H1 (cell line): ENCODE data around the gene ACTR1A. TPM values are rescaled to one million over a fixed set of nuclear protein-coding genes. Genes with fewer than 3 reads are reported as not detected.
A peak's percentile ranks its signal among the peaks of the same experiment; 100 is the strongest.

Source experiments
- CTCF ChIA-PET: fragments of 300-600 bp; sonication (Branson Sonifier 250); formaldehyde crosslinking; loops from one replicate; lab custom pipeline; 2021; ENCODE audit not compliant: partially characterized antibody; lab: Charles Lee
- POLR2A ChIA-PET: fragments of 300-600 bp; sonication (Branson Sonifier 250); formaldehyde crosslinking; loops from one replicate; lab custom pipeline; 2021; ENCODE audit warnings: inconsistent platforms; ENCODE audit not compliant: partially characterized antibody; lab: Charles Lee
- DNase-seq, 2 experiments: peaks; one replicate each; pipeline versions ENCODE4 v3.0.0 to v3.0.0-alpha.2; 2010 to 2022; ENCODE audit warnings: low spot score in 2 of 2, low read depth in 1 of 2, mixed read lengths in 1 of 2
- FAIRE-seq: peaks from 2 replicates; lab custom pipeline; 2011; peaks lifted over from hg19 to GRCh38; lab: Jason Lieb, UNC
- H2AFZ ChIP-seq: 2 replicates; pipeline ENCODE4 v1.8.1; 2012; ENCODE audit warnings: low read length, inconsistent platforms
- H2AK5ac ChIP-seq: 2 replicates; pipeline ENCODE4 v1.6.1; 2013; ENCODE audit warnings: low read depth, low read length
- H2BK120ac ChIP-seq: replicated peaks from 2 replicates; pipeline ENCODE3; 2013; ENCODE audit warnings: low read depth, low read length, inconsistent platforms
- H2BK12ac ChIP-seq: 2 replicates; pipeline ENCODE4 v1.6.1; 2013; ENCODE audit warnings: low read depth, low read length
- H2BK15ac ChIP-seq: 2 replicates; pipeline ENCODE4 v1.6.1; 2013; ENCODE audit warnings: low read length
- H2BK20ac ChIP-seq: 2 replicates; pipeline ENCODE4 v1.6.1; 2013; ENCODE audit warnings: low read length
- H2BK5ac ChIP-seq: 2 replicates; pipeline ENCODE4 v1.6.1; 2013; ENCODE audit warnings: low read depth, low read length
- H3K14ac ChIP-seq: 2 replicates; pipeline ENCODE4 v1.6.1; 2013; ENCODE audit warnings: inconsistent platforms; ENCODE audit not compliant: insufficient read length
- H3K18ac ChIP-seq: 2 replicates; pipeline ENCODE4 v1.6.1; 2013; ENCODE audit warnings: low read length; ENCODE audit errors: extremely low read depth
- H3K23ac ChIP-seq: 2 replicates; pipeline ENCODE4 v1.6.1; 2013; ENCODE audit warnings: inconsistent platforms; ENCODE audit not compliant: insufficient read length
- H3K23me2 ChIP-seq: 2 replicates; pipeline ENCODE4 v1.6.1; 2013; ENCODE audit warnings: low read depth, low read length
- H3K27ac ChIP-seq: 2 replicates; pipeline ENCODE4 v1.6.1; 2011; ENCODE audit warnings: low read depth, low read length, inconsistent platforms
- H3K27me3 ChIP-seq, 4 experiments: replicated peaks in 1 of 4; 1 replicate in 1 of 4; 2 replicates in 3 of 4; pipeline versions ENCODE4 v1.6.1 to v1.8.1; 2011 to 2013; ENCODE audit warnings: low read length in 3 of 4, mild to moderate bottlenecking in 3 of 4, inconsistent platforms in 2 of 4, mixed read lengths in 2 of 4, moderate library complexity in 1 of 4; ENCODE audit not compliant: control insufficient read depth in 3 of 4, insufficient read depth in 3 of 4; ENCODE audit errors: extremely low read depth in 1 of 4
- H3K36me3 ChIP-seq, 4 experiments: 2 replicates each; pipeline versions ENCODE4 v1.6.1 to v1.8.1; 2011 to 2013; ENCODE audit warnings: mild to moderate bottlenecking in 4 of 4, low read length in 3 of 4, moderate library complexity in 2 of 4, control low read depth in 1 of 4, inconsistent platforms in 1 of 4; ENCODE audit not compliant: insufficient read depth in 4 of 4, control insufficient read depth in 2 of 4
- H3K4ac ChIP-seq: replicated peaks from 2 replicates; pipeline ENCODE3; 2013; ENCODE audit warnings: low read length, low read depth, mixed read lengths, inconsistent platforms; ENCODE audit not compliant: insufficient read length
- H3K4me1 ChIP-seq, 4 experiments: replicated peaks in 1 of 4; 1 replicate in 1 of 4; 2 replicates in 3 of 4; pipeline versions ENCODE4 v1.6.1 to v1.8.1; 2011 to 2013; ENCODE audit warnings: low read length in 3 of 4, inconsistent platforms in 2 of 4, mixed read lengths in 1 of 4; ENCODE audit not compliant: insufficient read depth in 4 of 4, control insufficient read depth in 3 of 4
- H3K4me2 ChIP-seq, 2 experiments: 2 replicates each; pipeline versions ENCODE4 v1.6.1 to v1.8.1; 2011 to 2013; ENCODE audit warnings: low read depth in 2 of 2, low read length in 2 of 2, control low read depth in 1 of 2, inconsistent platforms in 1 of 2, mild to moderate bottlenecking in 1 of 2; ENCODE audit not compliant: insufficient read depth in 1 of 2
- H3K4me3 ChIP-seq, 4 experiments: fragments of 200-600, 300-600 bp in 1 of 4; sonication (generic), shearing (Covaris generic), sonication (Bioruptor Twin) in 1 of 4; 2 replicates each; pipeline versions ENCODE4 v1.5.1 to v1.8.1; 2011 to 2016; ENCODE audit warnings: low read length in 4 of 4, low read depth in 3 of 4, control low read depth in 2 of 4, inconsistent platforms in 2 of 4, mild to moderate bottlenecking in 2 of 4, mixed read lengths in 1 of 4, moderate library complexity in 1 of 4; ENCODE audit not compliant: insufficient read depth in 2 of 4; ENCODE audit errors: extremely low read depth in 1 of 4
- H3K56ac ChIP-seq: replicated peaks from 2 replicates; pipeline ENCODE3; 2013; ENCODE audit warnings: low read depth, mild to moderate bottlenecking, mixed read lengths, low read length, inconsistent platforms; ENCODE audit not compliant: insufficient read length
- H3K79me1 ChIP-seq: 2 replicates; pipeline ENCODE4 v1.6.1; 2013; ENCODE audit warnings: low read depth, low read length, control low read depth
- H3K79me2 ChIP-seq, 2 experiments: 2 replicates each; pipeline versions ENCODE4 v1.6.1 to v1.8.1; 2012 to 2013; ENCODE audit warnings: low read length in 2 of 2, mild to moderate bottlenecking in 2 of 2, inconsistent platforms in 1 of 2; ENCODE audit not compliant: insufficient read depth in 2 of 2, control insufficient read depth in 1 of 2
- H3K9ac ChIP-seq, 4 experiments: replicated peaks in 1 of 4; 1 replicate in 1 of 4; 2 replicates in 3 of 4; pipeline versions ENCODE4 v1.6.1 to v1.8.1; 2011 to 2013; ENCODE audit warnings: low read depth in 3 of 4, low read length in 3 of 4, control low read depth in 2 of 4, mild to moderate bottlenecking in 2 of 4, moderate library complexity in 2 of 4, inconsistent platforms in 1 of 4; ENCODE audit errors: extremely low read depth in 1 of 4
- H3K9me3 ChIP-seq, 2 experiments: 2 replicates each; pipeline versions ENCODE4 v1.6.1 to v1.8.1; 2012 to 2013; ENCODE audit warnings: mild to moderate bottlenecking in 2 of 2, moderate library complexity in 2 of 2, control low read depth in 1 of 2, inconsistent platforms in 1 of 2, low read depth in 1 of 2, low read length in 1 of 2, mixed read lengths in 1 of 2; ENCODE audit not compliant: insufficient read depth in 2 of 2
- H4K20me1 ChIP-seq, 2 experiments: replicated peaks in 1 of 2; 2 replicates each; pipeline versions ENCODE3 to v1.8.1; 2011 to 2013; ENCODE audit warnings: inconsistent platforms in 2 of 2, low read length in 2 of 2, mild to moderate bottlenecking in 1 of 2; ENCODE audit not compliant: insufficient read depth in 2 of 2, control insufficient read depth in 1 of 2
- H4K5ac ChIP-seq: 2 replicates; pipeline ENCODE4 v1.6.1; 2013; ENCODE audit warnings: low read length, low read depth, mixed read lengths, inconsistent platforms; ENCODE audit not compliant: insufficient read length
- H4K8ac ChIP-seq: 2 replicates; pipeline ENCODE4 v1.8.0; 2013; ENCODE audit warnings: mild to moderate bottlenecking, moderate library complexity, low read length, inconsistent platforms; ENCODE audit not compliant: insufficient read depth; ENCODE audit errors: extremely low read depth
- H4K91ac ChIP-seq: replicated peaks from 2 replicates; pipeline ENCODE3; 2013; ENCODE audit warnings: low read length, mixed read lengths, inconsistent platforms; ENCODE audit not compliant: insufficient read length
- BCL11A ChIP-seq, 2 experiments: IDR thresholded peaks; one replicate each; pipeline ENCODE4 v1.6.1; 2011; ENCODE audit warnings: low read depth in 2 of 2, low read length in 2 of 2, mild to moderate bottlenecking in 2 of 2
- BRCA1 ChIP-seq: IDR thresholded peaks from 2 replicates; pipeline ENCODE4 v1.6.1; 2012; ENCODE audit warnings: low read depth, low read length, improper control_type of control experiment
- EP300 ChIP-seq, 2 experiments: IDR thresholded peaks; 1 replicate in 1 of 2; 2 replicates in 1 of 2; pipeline ENCODE4 v1.6.1; 2011 to 2012; ENCODE audit warnings: low read depth in 2 of 2, low read length in 2 of 2, mild to moderate bottlenecking in 2 of 2, borderline replicate concordance in 1 of 2, inconsistent platforms in 1 of 2, moderate library complexity in 1 of 2
- EZH2 ChIP-seq: fragments of 200-600 bp; sonication (generic); IDR thresholded peaks from 2 replicates; pipeline ENCODE4 v1.7.1; 2012; ENCODE audit warnings: low read depth, mild to moderate bottlenecking, moderate library complexity, low read length, inconsistent platforms; ENCODE audit not compliant: severe bottlenecking
- JUN ChIP-seq: IDR thresholded peaks from 2 replicates; pipeline ENCODE4 v1.6.1; 2011; ENCODE audit warnings: low read depth, mild to moderate bottlenecking, improper control_type of control experiment, low read length
- JUND ChIP-seq: IDR thresholded peaks from 2 replicates; pipeline ENCODE4 v1.6.1; 2011; ENCODE audit warnings: mild to moderate bottlenecking, improper control_type of control experiment, low read length
- POLR2A ChIP-seq, 2 experiments: IDR thresholded peaks; 1 replicate in 1 of 2; 2 replicates in 1 of 2; pipeline ENCODE4 v1.6.1; 2011; ENCODE audit warnings: low read depth in 2 of 2, low read length in 2 of 2, mild to moderate bottlenecking in 2 of 2; ENCODE audit errors: control extremely low read depth in 1 of 2
- SAP30 ChIP-seq: fragments of 300-600 bp; sonication (generic); IDR thresholded peaks from 2 replicates; pipeline ENCODE4 v1.7.1; 2012; ENCODE audit warnings: low read length, moderate library complexity, mild to moderate bottlenecking, inconsistent platforms; ENCODE audit not compliant: insufficient read depth, insufficient replicate concordance
- TAF7 ChIP-seq: optimal IDR thresholded peaks from 2 replicates; pipeline ENCODE3; 2011; ENCODE audit warnings: low read depth, mild to moderate bottlenecking, inconsistent platforms, low read length, moderate library complexity, borderline replicate concordance
- WGBS, 2 experiments: shearing (Covaris generic) in 1 of 2; methylation state at CpG; one replicate each; pipeline versions ENCODE4 v1.1.6 to v1.1.7; 2013 to 2015; ENCODE audit warnings: low lambda C conversion rate in 2 of 2, mixed read lengths in 2 of 2, inconsistent platforms in 1 of 2, low coverage in 1 of 2, missing lambda C conversion rate in 1 of 2; ENCODE audit not compliant: insufficient replicate concordance in 2 of 2, insufficient coverage in 1 of 2, insufficient read length in 1 of 2; ENCODE audit errors: extremely low coverage in 1 of 2, missing lambda C conversion rate in 1 of 2; 5-methylcytosine and 5-hydroxymethylcytosine counted together
- polyA plus RNA-seq, 7 experiments: library from polyadenylated mRNA; depleted of rRNA in 3 of 7; stranded (reverse) in 5 of 7; unstranded in 2 of 7; fragments of >200 nt in 5 of 7; fragments of 200-250 nt in 2 of 7; gene quantifications; 1 replicate in 5 of 7; 2 replicates in 1 of 7; 4 replicates in 1 of 7; pipeline versions ENCODE4 v1.2.1 to v1.2.3, GENCODE V29; 2011 to 2013; ENCODE audit warnings: missing spikeins in 2 of 7, mixed read lengths in 2 of 7
- total RNA-seq: library from RNA; stranded (reverse); fragmentation: NEBNext Ultra II Directional; extraction: Animal tissue kit (Norgen Biotek cat#: 25700); gene quantifications from 2 replicates; pipeline ENCODE4 v1.2.1, GENCODE V29; 2021

Gene ACTR1A
- total and polyA plus RNA-seq, 2 of the 8 experiments (the other 6 are each of a cell fraction or from before 2014, with no cell fraction given) = 78.6 to 86.3 TPM

DNA sequence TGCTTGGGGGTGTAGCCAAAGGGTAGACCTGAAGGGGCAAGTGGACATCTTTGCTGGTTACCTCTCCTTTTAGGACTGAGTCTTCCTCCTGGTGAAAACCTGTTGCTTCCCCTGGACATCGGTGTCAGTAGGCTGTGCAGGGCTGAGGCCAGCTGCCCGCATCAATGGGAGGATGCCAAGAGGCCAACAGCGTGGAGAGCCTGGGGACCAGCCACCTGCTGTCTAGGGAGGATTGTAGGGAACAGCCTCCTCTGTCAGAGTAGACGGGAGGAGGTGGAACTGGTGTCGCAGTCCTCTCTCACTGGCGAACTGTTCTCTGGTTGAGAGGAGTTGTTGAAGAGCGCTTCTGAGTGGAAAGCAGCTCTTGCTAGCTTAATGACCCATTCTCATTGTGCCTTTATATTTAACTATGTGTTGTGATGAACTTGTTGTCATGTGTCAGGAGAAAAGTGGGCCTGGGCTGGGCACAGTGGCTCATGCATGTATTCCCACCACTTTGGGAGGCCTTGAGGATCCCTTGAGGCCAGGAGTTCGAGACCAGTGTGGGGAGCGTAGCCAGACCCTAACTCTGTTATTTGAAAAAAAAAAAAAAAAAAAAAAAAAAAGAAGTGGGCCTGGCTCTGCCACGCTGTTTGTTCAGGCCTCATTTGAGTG is 3.1 kb upstream of the ACTR1A start:
- H4K20me1 ChIP-seq = peaks cover 11 to 30% of the 10 kb centered on the region in 2 experiments
- no peak overlapping the region for H3K23ac ChIP-seq
- H3K4me1 ChIP-seq = peaks cover 0 to 10% (median 3%) of the 10 kb centered on the region in 4 experiments; a peak in 4 of 7 replicates
- H3K9ac ChIP-seq = no peak overlapping the region; a peak in 1 of 7 replicates
- no peak overlapping the region for H3K4ac ChIP-seq
- H2BK12ac ChIP-seq = no peak overlapping the region
- TF ChIP-seq BCL11A (IDR thresholded peaks at IDR 0.05; ENCODE audit: low read depth in 2 of 2, low read length in 2 of 2) (no peak), BRCA1 (no peak), EP300 (IDR thresholded peaks at IDR 0.05; ENCODE audit: borderline replicate concordance in 1 of 2, low read depth in 2 of 2, low read length in 2 of 2) (no peak), JUN (no peak), EZH2 (no peak), POLR2A (IDR thresholded peaks at IDR 0.05; ENCODE audit: control extremely low read depth in 1 of 2, low read depth in 2 of 2, low read length in 2 of 2) (no peak), TAF7 (no peak), JUND (no peak), SAP30 (no peak)
- no peak overlapping the region for H2AFZ ChIP-seq
- H2BK20ac ChIP-seq = no peak overlapping the region
- H4K8ac ChIP-seq = no peak overlapping the region
- H3K36me3 ChIP-seq = peaks cover 3 to 8% (median 5%) of the 10 kb centered on the region in 4 experiments; a peak in 5 of 8 replicates
- H2BK5ac ChIP-seq = no peak overlapping the region
- no peak overlapping the region for H2BK15ac ChIP-seq
- H3K27ac ChIP-seq = no peak overlapping the region
- WGBS, 2 experiments = 94% methylated on average over 9 of the region's 10 CpGs; no CpG with 5 or more reads in 1 of the 2 experiments
- H4K5ac ChIP-seq = no peak overlapping the region
- H3K14ac ChIP-seq = no peak overlapping the region
- no peak overlapping the region for H3K56ac ChIP-seq
- peaks cover 0 to 19% of the 10 kb centered on the region in 2 experiments; a peak in 3 of 4 replicates for H3K79me2 ChIP-seq
- H3K4me2 ChIP-seq = peak overlapping the region; percentile 88 to 90
- ChIA-PET POLR2A (interaction anchor here (1.2 to 2.1 kb wide), 4 partner anchors 8 to 139 kb away, joined by 3 to 4 read pairs (median 4); partner anchors contain the start of gene TRIM8), CTCF (interaction anchor here (0.7 to 16.5 kb wide), 13 partner anchors 8 to 172 kb away, joined by 3 to 182 read pairs (median 6); no protein-coding TSS in a partner anchor)
- no peak overlapping the region for H2AK5ac ChIP-seq
- no peak overlapping the region for H4K91ac ChIP-seq
- no peaks in the 10 kb centered on the region; the same call in 1 of the 2 replicates for H3K79me1 ChIP-seq
- no peaks in the 10 kb centered on the region for H3K9me3 ChIP-seq
- H3K23me2 ChIP-seq = peaks cover 14% of the 10 kb centered on the region
- FAIRE-seq (no peak), DNase-seq (no peak)
- H3K27me3 ChIP-seq = peaks cover 2 to 11% (median 8%) of the 10 kb centered on the region in 4 experiments; a peak in 4 of 7 replicates
- no peak overlapping the region for H2BK120ac ChIP-seq
- H3K4me3 ChIP-seq = peak overlapping the region in 2 of 4 experiments; percentile 71 to 90; a peak in 4 of 8 replicates
- H3K18ac ChIP-seq = no peak overlapping the region
